Colonic mucosa (tissue), 4 donors: ENCODE results near the gene MGMT. TPM values are rescaled to one million over a fixed set of nuclear protein-coding genes. Genes with fewer than 3 reads are reported as not detected.

ENCODE experiments used
- DNase-seq: peaks from one replicate; pipeline ENCODE4 v3.0.0-alpha.2; 2020
- H3K27ac ChIP-seq: fragments of 200-600 bp; one replicate; pipeline ENCODE4 v1.8.0; 2021
- H3K27me3 ChIP-seq: fragments of 200-600 bp; one replicate; pipeline ENCODE4 v1.8.0; 2021
- H3K36me3 ChIP-seq: fragments of 200-600 bp; one replicate; pipeline ENCODE4 v1.8.0; 2021
- H3K4me1 ChIP-seq: fragments of 200-600 bp; one replicate; pipeline ENCODE4 v1.8.0; 2021; ENCODE audit warnings: mild to moderate bottlenecking
- H3K4me3 ChIP-seq: fragments of 200-600 bp; one replicate; pipeline ENCODE4 v1.8.0; 2021
- H3K9ac ChIP-seq, 2 donors: one replicate each; pipeline ENCODE4 v1.7.0; 2013; ENCODE audit warnings: control low read depth in 2 of 2, low read depth in 2 of 2, low read length in 2 of 2
- H3K9me3 ChIP-seq: fragments of 200-600 bp; one replicate; pipeline ENCODE4 v1.8.0; 2021
- CTCF ChIP-seq: fragments of 200-600 bp; IDR thresholded peaks from one replicate; pipeline ENCODE4 v1.8.0; 2022; ENCODE audit warnings: antibody characterized with exemption, mild to moderate bottlenecking
- intact Hi-C: fragments of 100-400 bp; cut with DNase I; formaldehyde crosslinking; loops from one replicate; pipeline ENCODE4 v1.14.1; 2022
- total RNA-seq, 2 donors: library from RNA; stranded (reverse); fragmentation: NEBNext Ultra II Directional in 1 of 2; extraction: Animal tissue kit (Norgen Biotek cat#: 25700) in 1 of 2; gene quantifications; one replicate each; pipeline ENCODE4 v1.2.1, GENCODE V29; 2021
- donor health status: healthy.
- donor health status: DM: no; HTN: no; CAD: no.
- donor health status: DM: no; HTN: no; CAD: no.

The MGMT gene
- total RNA-seq, 2 donors from 2014 or later, result 17.5 to 18.2 TPM

GRCh38 chr10:129495698-129496097 lies 28.7 kb downstream of the MGMT start:
- Histone ChIP-seq H3K36me3 (no peaks in the 10 kb centered on the region), H3K27me3 (no peaks in the 10 kb centered on the region), H3K4me1 (no peaks in the 10 kb centered on the region), H3K4me3 (no peak overlapping the region), H3K9ac (no peak overlapping the region), H3K27ac (no peak overlapping the region), H3K9me3 (no peaks in the 10 kb centered on the region)
- no peak for TF ChIP-seq CTCF
- intact Hi-C loops, result no loop called here
- DNase-seq, result no peak

- H3K4me1 ChIP-seq, result no peaks in the 10 kb centered on the region
- no peaks in the 10 kb centered on the region for H3K36me3 ChIP-seq
- no peak for DNase-seq
- no peak overlapping the region for H3K27ac ChIP-seq
- H3K9me3 ChIP-seq, result no peaks in the 10 kb centered on the region
- no peak for TF ChIP-seq CTCF
- intact Hi-C loops, result no loop called here
- no peak overlapping the region for H3K9ac ChIP-seq
- H3K4me3 ChIP-seq, result no peak overlapping the region
- H3K27me3 ChIP-seq, result no peaks in the 10 kb centered on the region
Observed at GRCh38 chr10:129497013-129497412, 30.0 kb downstream of the MGMT start.

- no peak for DNase-seq
- Histone ChIP-seq H3K27ac (no peak overlapping the region), H3K4me3 (no peak overlapping the region)
Observed at GRCh38 chr10:129498680-129499079, 31.6 kb downstream of the MGMT start.

DNA sequence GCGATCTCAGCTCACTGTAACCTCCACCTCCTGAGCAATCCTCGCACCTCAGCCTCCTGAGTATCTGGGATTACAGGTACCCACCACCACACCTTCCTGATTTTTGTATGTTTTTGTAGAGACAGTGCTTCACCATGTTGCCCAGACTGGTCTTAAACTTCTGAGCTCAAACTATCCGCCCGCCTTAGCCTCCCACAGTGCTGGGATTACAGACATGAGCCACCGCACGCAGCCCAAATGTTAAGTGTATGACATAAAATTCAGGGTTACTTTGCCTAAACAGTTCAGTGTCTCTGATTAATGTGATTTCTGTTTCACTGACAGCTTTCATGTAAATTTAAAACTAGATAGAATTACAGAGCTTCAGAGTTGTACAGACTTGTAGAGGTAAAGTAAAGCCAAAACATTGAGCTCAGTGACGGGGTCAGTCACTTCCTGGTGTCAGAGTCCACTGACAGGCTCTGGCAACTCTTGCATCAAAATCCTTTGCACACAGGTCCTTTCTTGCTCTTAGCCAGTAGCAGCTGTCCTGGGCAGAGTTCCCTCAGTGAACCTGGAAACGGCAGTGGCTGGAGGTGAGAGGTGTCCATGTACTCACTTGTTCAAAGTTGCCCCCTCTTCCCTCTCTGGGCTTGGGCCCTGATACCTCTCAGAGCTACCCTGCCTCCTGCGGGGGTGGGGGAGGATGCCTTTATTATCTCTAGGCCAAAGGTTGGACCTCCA lies 33.7 kb downstream of the MGMT start:
- H3K27ac ChIP-seq, result no peak overlapping the region
- no peak for TF ChIP-seq CTCF
- H3K9ac ChIP-seq, result no peak overlapping the region
- no peaks in the 10 kb centered on the region for H3K9me3 ChIP-seq
- no peaks in the 10 kb centered on the region for H3K4me1 ChIP-seq
- no peaks in the 10 kb centered on the region for H3K27me3 ChIP-seq
- intact Hi-C loops, result no loop called here
- no peak overlapping the region for H3K4me3 ChIP-seq
- H3K36me3 ChIP-seq, result no peaks in the 10 kb centered on the region
- no peak for DNase-seq

More at GRCh38 chr10:129498680-129499079, 31.6 kb downstream of the MGMT start:
- intact Hi-C loops, result no loop called here
- Histone ChIP-seq H3K36me3 (no peaks in the 10 kb centered on the region), H3K9ac (no peak overlapping the region), H3K27me3 (no peaks in the 10 kb centered on the region), H3K4me1 (no peaks in the 10 kb centered on the region), H3K9me3 (no peaks in the 10 kb centered on the region)
- no peak for TF ChIP-seq CTCF

DNA sequence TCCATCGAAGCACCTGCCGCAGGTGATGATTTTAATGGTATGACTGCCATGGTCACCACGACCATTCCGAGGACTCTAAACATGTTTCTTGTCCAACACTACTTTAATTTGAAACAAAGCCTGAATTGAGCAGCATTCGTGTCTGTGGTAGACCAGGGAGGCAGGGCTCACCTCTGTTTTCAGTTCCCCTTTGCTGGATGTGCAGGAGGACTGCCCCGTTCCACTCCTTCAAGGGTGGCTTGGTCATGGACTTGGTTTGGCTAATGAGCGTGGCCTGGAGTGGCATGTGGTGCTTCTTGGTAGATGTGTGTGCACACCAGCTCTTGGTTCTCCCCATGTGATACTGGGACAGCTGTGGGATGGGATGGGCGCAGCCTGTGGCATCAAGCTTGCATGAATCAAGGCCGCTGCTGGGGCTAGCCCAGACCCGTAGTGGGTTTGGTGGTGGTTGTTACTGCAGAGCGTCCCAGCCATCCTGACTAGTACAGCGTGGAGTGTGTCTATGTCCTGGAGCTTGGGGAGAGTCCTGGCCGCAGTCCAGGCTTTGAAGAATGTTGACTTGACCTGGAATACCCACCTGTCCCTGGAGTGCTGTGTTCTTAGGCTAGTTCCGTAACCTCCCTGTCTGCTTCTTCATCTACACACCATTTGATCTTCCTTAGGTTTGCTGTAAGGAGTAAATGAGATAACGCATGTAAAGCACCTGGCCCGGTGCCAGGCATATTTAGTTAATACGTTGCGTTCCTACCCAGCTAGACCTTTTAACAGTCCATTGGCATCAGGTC lies 34.8 kb downstream of the MGMT start:
- Histone ChIP-seq H3K27ac (no peak overlapping the region), H3K9ac (no peak overlapping the region), H3K9me3 (no peaks in the 10 kb centered on the region), H3K4me1 (no peaks in the 10 kb centered on the region), H3K36me3 (no peaks in the 10 kb centered on the region), H3K27me3 (no peaks in the 10 kb centered on the region), H3K4me3 (no peak overlapping the region)
- TF ChIP-seq CTCF, result no peak
- no peak for DNase-seq
- intact Hi-C loops, result no loop called here
